AG09319 (cell line): ENCODE data around the gene PUM2.

Source experiments
- DNase-seq: peaks from one replicate; pipeline ENCODE4 v3.0.0-alpha.2; 2010; ENCODE audit warnings: low read depth; ENCODE audit errors: extremely low read depth
- TF ChIP-seq, protein P1 (sequence below): IDR thresholded peaks from 2 replicates; pipeline ENCODE4 v1.5.1; 2011; ENCODE audit warnings: low read depth, mild to moderate bottlenecking, inconsistent platforms, low read length, moderate library complexity

PUM2 gene

DNA sequence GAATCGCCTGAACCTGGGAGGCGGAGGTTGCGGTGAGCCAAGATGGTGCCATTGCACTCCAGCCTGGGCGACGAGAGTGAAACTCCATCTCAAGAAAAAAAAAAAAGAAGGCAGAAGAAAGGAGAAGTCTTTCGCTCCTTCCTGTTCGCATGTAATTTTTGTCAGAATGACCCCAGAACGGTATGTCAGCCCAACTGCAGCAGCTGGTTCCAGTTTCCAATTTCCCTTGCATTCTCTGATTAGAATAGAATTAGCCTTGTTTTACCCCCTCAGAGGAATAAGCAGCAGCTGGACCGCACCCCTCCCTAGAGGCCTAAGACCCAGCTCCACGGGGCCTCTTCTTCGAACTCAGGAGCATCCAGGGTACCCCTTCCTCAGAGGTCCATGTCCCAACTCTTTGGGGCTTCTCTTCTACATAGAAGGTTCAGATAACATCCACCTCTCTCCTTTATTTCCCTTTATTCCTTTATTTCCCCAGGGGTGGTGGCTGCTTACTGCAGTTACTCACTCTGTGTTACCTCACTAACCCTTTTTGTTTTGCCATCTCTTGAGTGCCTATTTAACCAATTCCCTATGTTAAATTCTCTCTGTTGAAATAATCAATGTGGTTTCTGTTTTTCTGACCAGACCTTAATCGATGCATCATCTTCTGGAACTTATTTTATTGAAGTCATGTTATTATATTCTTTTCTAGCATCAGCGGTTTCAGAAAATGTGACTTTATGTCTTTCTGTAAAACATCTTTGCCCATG lies 7.2 kb upstream of the PUM2 start:
- TF ChIP-seq, protein P1, sequence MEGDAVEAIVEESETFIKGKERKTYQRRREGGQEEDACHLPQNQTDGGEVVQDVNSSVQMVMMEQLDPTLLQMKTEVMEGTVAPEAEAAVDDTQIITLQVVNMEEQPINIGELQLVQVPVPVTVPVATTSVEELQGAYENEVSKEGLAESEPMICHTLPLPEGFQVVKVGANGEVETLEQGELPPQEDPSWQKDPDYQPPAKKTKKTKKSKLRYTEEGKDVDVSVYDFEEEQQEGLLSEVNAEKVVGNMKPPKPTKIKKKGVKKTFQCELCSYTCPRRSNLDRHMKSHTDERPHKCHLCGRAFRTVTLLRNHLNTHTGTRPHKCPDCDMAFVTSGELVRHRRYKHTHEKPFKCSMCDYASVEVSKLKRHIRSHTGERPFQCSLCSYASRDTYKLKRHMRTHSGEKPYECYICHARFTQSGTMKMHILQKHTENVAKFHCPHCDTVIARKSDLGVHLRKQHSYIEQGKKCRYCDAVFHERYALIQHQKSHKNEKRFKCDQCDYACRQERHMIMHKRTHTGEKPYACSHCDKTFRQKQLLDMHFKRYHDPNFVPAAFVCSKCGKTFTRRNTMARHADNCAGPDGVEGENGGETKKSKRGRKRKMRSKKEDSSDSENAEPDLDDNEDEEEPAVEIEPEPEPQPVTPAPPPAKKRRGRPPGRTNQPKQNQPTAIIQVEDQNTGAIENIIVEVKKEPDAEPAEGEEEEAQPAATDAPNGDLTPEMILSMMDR = no peak

DNA sequence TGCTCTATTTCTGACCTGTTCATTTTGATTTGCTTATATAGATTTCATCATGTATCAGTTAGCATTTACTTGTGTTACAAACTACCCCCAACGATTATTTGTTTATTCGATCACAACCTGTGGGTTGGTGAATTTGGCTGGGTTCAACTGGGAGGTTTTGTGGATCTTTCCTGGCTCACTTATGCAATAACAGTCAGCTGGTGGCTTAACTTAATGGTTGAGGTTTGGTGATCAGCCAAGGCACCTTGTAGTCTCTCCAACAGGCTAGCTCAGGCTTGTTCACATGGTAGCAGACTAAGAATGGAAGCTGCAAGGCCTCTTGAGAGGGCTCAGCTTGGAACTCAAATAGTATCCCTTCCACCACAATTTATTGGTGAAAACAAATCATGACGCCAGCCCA lies 5.4 kb upstream of the PUM2 start:
- DNase-seq = peak; percentile 64
- TF ChIP-seq, protein P1 = no peak

More for the DNA sequence above, 7.2 kb upstream of the PUM2 start:
- DNase-seq = no peak

DNA sequence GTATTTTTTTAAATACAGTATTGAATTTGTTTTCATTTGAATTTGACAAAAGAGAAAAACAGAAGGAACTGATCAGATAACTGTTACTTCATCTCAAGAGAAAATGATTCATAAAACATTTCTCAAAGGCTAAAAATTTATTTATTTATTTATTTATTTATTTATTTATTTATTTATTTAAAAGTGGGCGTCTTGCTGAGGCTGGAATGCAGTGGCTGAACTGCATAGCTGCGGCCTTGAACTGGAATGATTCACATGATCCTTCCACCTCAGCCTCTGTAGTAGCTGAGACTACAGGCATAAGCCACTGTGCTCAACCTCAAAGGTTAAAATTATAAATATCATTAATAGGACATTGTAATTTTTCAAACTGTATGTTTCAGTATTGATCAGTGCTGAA lies 4.5 kb upstream of the PUM2 start:
- DNase-seq = no peak
- TF ChIP-seq, protein P1 = no peak

DNA sequence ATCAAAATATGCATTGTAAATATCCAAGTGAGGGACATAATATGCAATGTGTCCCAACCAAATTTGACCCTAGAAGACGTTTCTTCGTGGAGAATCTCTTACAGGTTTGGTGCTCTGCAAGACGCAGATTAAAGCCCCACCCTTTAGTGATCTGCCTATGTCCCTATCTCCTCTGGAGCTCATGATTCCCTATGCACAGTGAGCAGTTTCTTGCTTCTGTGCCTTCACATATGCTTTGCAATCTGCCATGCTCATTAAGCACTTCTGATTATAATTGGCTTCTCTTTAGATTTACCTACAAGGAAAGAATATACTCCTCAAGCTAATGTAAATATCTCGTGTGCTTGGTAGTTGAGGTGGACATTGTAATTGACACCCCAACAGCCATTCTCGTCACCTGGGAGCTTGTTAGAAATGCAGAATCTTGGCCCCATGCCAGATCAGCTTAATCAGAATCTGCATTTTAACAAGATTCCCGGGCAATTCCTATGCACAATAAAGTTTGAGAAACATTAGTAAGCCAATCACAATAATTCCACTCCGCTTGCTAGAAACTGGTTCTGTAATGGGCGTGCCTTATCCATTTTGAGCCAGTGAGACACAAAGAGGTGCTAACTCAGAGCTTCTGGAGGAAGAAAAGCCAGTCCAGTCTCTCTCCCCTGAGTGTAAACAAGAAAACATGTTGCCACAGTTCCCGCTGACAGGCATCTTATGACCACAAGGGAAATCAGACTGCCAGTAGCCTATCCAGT lies 2.8 kb upstream of the PUM2 start:
- no peak for DNase-seq

DNA sequence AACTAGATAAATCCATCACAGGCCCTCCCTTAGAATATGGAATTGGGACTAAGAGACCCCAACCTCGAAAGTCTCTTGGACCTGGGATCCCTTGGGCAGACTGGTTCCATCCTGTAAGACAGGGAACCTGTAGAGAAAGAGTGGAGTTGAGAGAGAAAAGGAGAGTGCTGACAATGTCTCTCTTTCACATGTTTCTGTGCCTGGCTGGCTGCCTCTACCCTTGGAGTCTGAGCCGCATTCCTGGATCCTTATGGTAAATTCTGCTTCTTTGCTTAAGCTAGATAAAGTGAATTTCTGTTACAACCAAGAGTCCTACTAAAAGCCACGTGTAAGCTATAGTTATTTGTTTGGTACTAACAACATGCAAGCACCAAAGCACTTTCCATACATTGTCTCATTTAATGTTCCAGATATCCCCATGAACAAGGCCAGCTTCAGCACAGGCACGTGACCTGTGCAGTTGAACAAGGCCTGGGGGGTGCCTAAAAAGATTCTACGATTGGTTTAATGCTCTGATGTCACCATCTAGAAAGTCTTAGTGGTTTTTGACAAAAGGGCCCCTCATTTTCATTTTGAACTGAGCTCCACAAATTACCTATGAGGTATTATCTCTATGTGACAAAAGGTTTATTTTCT lies 2.1 kb upstream of the PUM2 start:
- DNase-seq = no peak
- TF ChIP-seq, protein P1 = no peak

More for the DNA sequence above, 2.8 kb upstream of the PUM2 start:
- TF ChIP-seq, protein P1 = no peak

DNA sequence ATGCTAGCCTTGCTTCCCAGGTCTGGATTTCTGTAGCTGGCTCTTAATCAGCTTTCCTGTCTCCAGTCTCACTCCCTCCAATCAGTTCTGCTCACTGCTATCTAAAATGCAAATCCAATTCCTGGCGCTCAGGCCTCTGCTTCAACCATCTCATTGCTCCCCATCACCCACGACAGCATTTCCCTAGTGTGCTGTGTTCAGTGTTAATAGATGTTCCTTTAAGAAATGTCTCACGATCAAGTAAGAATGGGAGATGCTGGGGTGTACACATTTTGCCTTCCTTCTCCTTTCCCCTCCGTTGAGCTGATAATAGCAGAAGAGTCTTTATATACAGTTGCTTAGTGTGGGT lies 1.6 kb upstream of the PUM2 start:
- TF ChIP-seq, protein P1 = no peak
- DNase-seq = no peak
